Lower leg skin (tissue), 3 donors: ENCODE data around the gene ALX3.

Experiments used
- CTCF ChIP-seq, 3 donors: fragments of 450-650 bp; IDR thresholded peaks; one replicate each; pipeline ENCODE4 v1.5.1; 2016; ENCODE audit warnings: antibody characterized with exemption in 3 of 3, mild to moderate bottlenecking in 3 of 3, moderate library complexity in 2 of 3
- POLR2A ChIP-seq, 2 donors: fragments of 450-650 bp; IDR thresholded peaks; one replicate each; pipeline ENCODE4 v1.6.1; 2016 to 2017; ENCODE audit warnings: antibody characterized with exemption in 2 of 2, mild to moderate bottlenecking in 1 of 2, moderate library complexity in 1 of 2

GRCh38 chr1:110081061-110081460 lies 10.6 kb upstream of the ALX3 start:
- TF ChIP-seq CTCF (IDR thresholded peaks at IDR 0.05) (no peak), POLR2A (IDR thresholded peaks at IDR 0.05) (no peak)
